Adrenal gland (tissue), 12 donors: Measurements from ENCODE around the gene CELF2. TPM values are rescaled to one million over a fixed set of nuclear protein-coding genes. Genes with fewer than 3 reads are reported as not detected.

Experiments used
- DNase-seq, 7 donors: peaks; one replicate each; pipeline ENCODE4 v3.0.0-alpha.2; 2019 to 2020
- H3K27ac ChIP-seq, 5 donors: fragments of 200-600 bp; sonication (generic) in 4 of 5; 1 replicate in 3 of 5; 2 replicates in 2 of 5; pipeline versions ENCODE4 v1.5.1 to v1.8.0; 2016 to 2020; ENCODE audit warnings: mild to moderate bottlenecking in 1 of 5
- H3K27me3 ChIP-seq: fragments of 200-600 bp; 2 replicates; pipeline ENCODE4 v1.8.0; 2021
- H3K36me3 ChIP-seq, 2 donors: fragments of 200-600 bp; replicated peaks in 1 of 2; 1 replicate in 1 of 2; 2 replicates in 1 of 2; pipeline versions ENCODE4 v1.5.1 to v1.8.0; 2018 to 2022
- H3K4me1 ChIP-seq, 2 donors: fragments of 200-600 bp; replicated peaks in 1 of 2; 1 replicate in 1 of 2; 2 replicates in 1 of 2; pipeline versions ENCODE4 v1.5.1 to v1.8.0; 2018 to 2021
- H3K4me3 ChIP-seq, 4 donors: fragments of 200-600 bp; sonication (generic) in 3 of 4; one replicate each; pipeline ENCODE4 v1.5.1; 2016 to 2018
- H3K9me3 ChIP-seq, 3 donors: fragments of 200-600 bp; sonication (generic) in 1 of 3; replicated peaks in 1 of 3; 1 replicate in 2 of 3; 2 replicates in 1 of 3; pipeline versions ENCODE4 v1.5.1 to v1.8.0; 2016 to 2021
- CTCF ChIP-seq, 6 experiments: fragments of 450-650 bp in 4 of 6; fragments of 200-600 bp in 2 of 6; sonication (generic) in 1 of 6; IDR thresholded peaks; 1 replicate in 5 of 6; 2 replicates in 1 of 6; pipeline versions ENCODE4 v1.5.1 to v1.8.0; 2016 to 2021; ENCODE audit warnings: antibody characterized with exemption in 6 of 6, mild to moderate bottlenecking in 2 of 6, moderate library complexity in 1 of 6
- POLR2A ChIP-seq, 2 donors: fragments of 450-650 bp; IDR thresholded peaks; one replicate each; pipeline ENCODE4 v1.6.1; 2017; ENCODE audit warnings: antibody characterized with exemption in 2 of 2, mild to moderate bottlenecking in 2 of 2, moderate library complexity in 1 of 2
- WGBS, 4 donors: extraction: QIAGEN DNeasy Blood & Tissue Kit in 2 of 4; methylation state at CpG; one replicate each; pipeline versions ENCODE4 v1.1.5 to v1.1.7; 2013 to 2017; 5-methylcytosine and 5-hydroxymethylcytosine counted together
- intact Hi-C, 2 donors: fragments of 100-400 bp; cut with DNase I; formaldehyde crosslinking; loops; one replicate each; pipeline versions ENCODE4 v1.14.1 to v1.15.0; 2022 to 2023
- polyA plus RNA-seq, 3 donors: library from polyadenylated mRNA; stranded (reverse); fragments of 200-250 nt in 2 of 3; fragments of 350-450 nt in 1 of 3; fragmentation: Illumina TruSeq in 1 of 3; extraction: RNeasy Lipid Tissue Mini Kit (QIAGEN cat#74804) in 1 of 3; gene quantifications; one replicate each; pipeline ENCODE4 v1.2.3, GENCODE V29; 2013 to 2014
- total RNA-seq, 9 donors: library from RNA; depleted of rRNA in 4 of 9; stranded (reverse); fragments of >200 nt in 4 of 9; fragments of 120-200 nt in 1 of 9; fragmentation: NEBNext Ultra II Directional in 1 of 9; extraction: Animal tissue kit (Norgen Biotek cat#: 25700) in 1 of 9; gene quantifications; one replicate each; pipeline versions ENCODE4 v1.1.0 to v1.2.4, GENCODE V29; 2013 to 2023
- donor health status: healthy with polysubstance abuse.
- donor health status: Bipolar disorder and iron deficiency.
- donor health status: DM: yes; HTN: yes; CAD: no.
- donor health status: DM: no; HTN: no; CAD: no.
- donor health status: DM: no; HTN: no; CAD: no.
- donor health status: DM: yes; HTN: yes; CAD: no.

CELF2 gene
- total and polyA plus RNA-seq, 12 donors: 2.7 to 26.0 (median 10.3) TPM

DNA sequence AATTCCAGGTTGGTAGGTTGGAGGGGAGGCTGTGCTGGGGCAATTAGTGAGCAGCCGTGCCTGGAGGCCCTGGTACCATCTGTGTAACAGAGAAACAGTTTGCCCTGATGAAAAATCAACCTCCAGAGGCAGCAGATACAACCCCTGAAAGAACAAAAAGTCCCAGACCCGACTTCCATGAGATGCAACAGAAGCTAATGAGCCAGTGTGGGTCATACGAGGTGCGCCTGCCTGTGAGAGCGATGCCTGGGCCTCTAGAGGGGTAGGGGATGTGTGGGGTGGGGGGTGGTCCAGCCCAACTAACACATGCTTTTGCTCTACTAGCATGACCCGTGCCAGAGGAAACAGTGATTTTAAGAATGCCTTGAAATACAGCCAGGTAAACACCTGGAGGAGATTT is 39.3 kb downstream of the CELF2 start:
- Histone ChIP-seq H3K9me3 (no peaks in the 10 kb centered on the region), H3K27me3 (no peaks in the 10 kb centered on the region), H3K36me3 (no peaks in the 10 kb centered on the region), H3K27ac (no peak overlapping the region), H3K4me3 (no peak overlapping the region), H3K4me1 (no peaks in the 10 kb centered on the region)
- DNase-seq: no peak
- intact Hi-C loops: no loop called here
- 77 to 83% (median 82%) methylated on average over 6 of the region's 6 CpGs for WGBS, 4 donors
- no peak for TF ChIP-seq POLR2A (IDR thresholded peaks at IDR 0.05)
- TF ChIP-seq CTCF (IDR thresholded peaks at IDR 0.05): no peak

- no peaks in the 10 kb centered on the region for H3K36me3 ChIP-seq
- H3K4me1 ChIP-seq: no peaks in the 10 kb centered on the region
- H3K27me3 ChIP-seq: no peaks in the 10 kb centered on the region
- intact Hi-C loops: no loop called here
- no peak overlapping the region for H3K4me3 ChIP-seq
- DNase-seq: no peak
- no peak for TF ChIP-seq POLR2A (IDR thresholded peaks at IDR 0.05)
- TF ChIP-seq CTCF (IDR thresholded peaks at IDR 0.05): no peak
- 80 to 84% (median 82%) methylated on average over 6 of the region's 6 CpGs for WGBS, 4 donors
- H3K27ac ChIP-seq: no peak overlapping the region
- H3K9me3 ChIP-seq: no peaks in the 10 kb centered on the region
These were observed 39.8 kb downstream of the CELF2 start for GRCh38 chr10:11057448-11057847.

- Histone ChIP-seq H3K9me3 (no peaks in the 10 kb centered on the region), H3K4me3 (no peak overlapping the region), H3K27me3 (no peaks in the 10 kb centered on the region), H3K4me1 (no peaks in the 10 kb centered on the region), H3K36me3 (no peaks in the 10 kb centered on the region), H3K27ac (no peak overlapping the region)
- TF ChIP-seq CTCF (IDR thresholded peaks at IDR 0.05) (no peak), POLR2A (IDR thresholded peaks at IDR 0.05) (no peak)
- 74 to 77% (median 77%) methylated on average over 4 of the region's 4 CpGs for WGBS, 4 donors
- intact Hi-C loops: no loop called here
- DNase-seq: no peak
These were observed 40.3 kb downstream of the CELF2 start for GRCh38 chr10:11057994-11058393.

- Histone ChIP-seq H3K9me3 (no peaks in the 10 kb centered on the region), H3K4me1 (no peaks in the 10 kb centered on the region), H3K4me3 (no peak overlapping the region), H3K27me3 (no peaks in the 10 kb centered on the region), H3K27ac (no peak overlapping the region), H3K36me3 (no peaks in the 10 kb centered on the region)
- intact Hi-C loops: no loop called here
- TF ChIP-seq POLR2A (IDR thresholded peaks at IDR 0.05) (no peak), CTCF (IDR thresholded peaks at IDR 0.05) (no peak)
- DNase-seq: no peak
- WGBS, 4 donors: 87 to 93% (median 90%) methylated on average over 8 of the region's 8 CpGs
These were observed 41.3 kb downstream of the CELF2 start for GRCh38 chr10:11058965-11059364.
